Endodermal cell (in vitro differentiated cells): ENCODE data around the gene CACUL1. TPM values are rescaled to one million over a fixed set of nuclear protein-coding genes. Genes with fewer than 3 reads are reported as not detected.

ENCODE experiments used
- DNase-seq: peaks from one replicate; pipeline ENCODE4 v3.0.0-alpha.2; 2017
- H3K27ac ChIP-seq: 2 replicates; pipeline ENCODE4 v1.5.1; 2013; ENCODE audit warnings: mild to moderate bottlenecking, low read depth, low read length, moderate library complexity
- H3K27me3 ChIP-seq: 2 replicates; pipeline ENCODE4 v1.6.1; 2013; ENCODE audit warnings: mild to moderate bottlenecking, low read length, moderate library complexity; ENCODE audit not compliant: insufficient read depth, control insufficient read depth, poor library complexity, severe bottlenecking
- H3K36me3 ChIP-seq: 2 replicates; pipeline ENCODE4 v1.7.0; 2013; ENCODE audit warnings: mild to moderate bottlenecking, low read length, moderate library complexity; ENCODE audit not compliant: control insufficient read depth, insufficient read depth
- H3K4me1 ChIP-seq: one replicate; pipeline ENCODE4 v1.7.0; 2013; ENCODE audit warnings: low read length; ENCODE audit not compliant: control insufficient read depth, insufficient read depth
- H3K4me3 ChIP-seq: 2 replicates; pipeline ENCODE4 v1.5.1; 2013; ENCODE audit warnings: mild to moderate bottlenecking, low read length, moderate library complexity
- H3K9ac ChIP-seq: 2 replicates; pipeline ENCODE4 v1.6.1; 2013; ENCODE audit warnings: mild to moderate bottlenecking, low read length, moderate library complexity; ENCODE audit not compliant: poor library complexity, severe bottlenecking; ENCODE audit errors: extremely low read depth
- H3K9me3 ChIP-seq: 2 replicates; pipeline ENCODE4 v1.6.1; 2013; ENCODE audit warnings: mild to moderate bottlenecking, low read length, moderate library complexity; ENCODE audit not compliant: control insufficient read depth
- H3K27ac Mint-ChIP-seq: 2 replicates; pipeline ENCODE4 v1.8.0; 2020; ENCODE audit warnings: mixed read lengths
- H3K27me3 Mint-ChIP-seq: 2 replicates; pipeline ENCODE4 v1.8.0; 2021; ENCODE audit warnings: mild to moderate bottlenecking, mixed read lengths; ENCODE audit not compliant: insufficient read depth
- H3K36me3 Mint-ChIP-seq: 2 replicates; pipeline ENCODE4 v1.8.0; 2020; ENCODE audit warnings: low read depth, mixed read lengths
- H3K4me1 Mint-ChIP-seq: 2 replicates; pipeline ENCODE4 v1.8.0; 2020; ENCODE audit warnings: mixed read lengths
- H3K4me3 Mint-ChIP-seq: 2 replicates; pipeline ENCODE4 v1.8.0; 2020; ENCODE audit warnings: mild to moderate bottlenecking, moderate library complexity, mixed read lengths
- H3K9me3 Mint-ChIP-seq: 2 replicates; pipeline ENCODE4 v1.8.0; 2020; ENCODE audit warnings: mild to moderate bottlenecking, mixed read lengths
- WGBS, 2 experiments: methylation state at CpG; one replicate each; pipeline versions ENCODE4 v1.1.5 to v1.1.7; 2013; ENCODE audit warnings: missing lambda C conversion rate in 2 of 2, mixed read lengths in 1 of 2; ENCODE audit not compliant: insufficient coverage in 1 of 2, insufficient read length in 1 of 2; 5-methylcytosine and 5-hydroxymethylcytosine counted together
- total RNA-seq, 2 donors: library from RNA; stranded (reverse); fragmentation: NEBNext Ultra II Directional in 1 of 2; extraction: Animal tissue kit (Norgen Biotek cat#: 25700) in 1 of 2; gene quantifications; 2 replicates in 1 of 2; 3 replicates in 1 of 2; pipeline ENCODE4 v1.2.1, GENCODE V29; 2021
- TF ChIP-seq, protein P1 (sequence below): fragments of 200-600 bp; sonication (generic); conservative IDR thresholded peaks from 2 replicates; pipeline ENCODE4 v1.5.0; 2021; ENCODE audit warnings: antibody characterized with exemption, mild to moderate bottlenecking

The CACUL1 gene
- total RNA-seq, 2 donors from 2014 or later = 37.5 to 38.9 TPM

- Mint-ChIP-seq H3K4me1 (peaks cover 35% of the 10 kb centered on the region), H3K9me3 (peaks cover 30% of the 10 kb centered on the region), H3K4me3 (no peak overlapping the region), H3K36me3 (no peaks in the 10 kb centered on the region), H3K27me3 (peaks cover 48% of the 10 kb centered on the region), H3K27ac (no peak overlapping the region)
- peak; percentile 52 for DNase-seq
- Histone ChIP-seq H3K27me3 (no peaks in the 10 kb centered on the region), H3K4me3 (no peak overlapping the region), H3K9me3 (peaks cover 6% of the 10 kb centered on the region), H3K9ac (no peak overlapping the region), H3K36me3 (no peaks in the 10 kb centered on the region), H3K27ac (no peak overlapping the region), H3K4me1 (peaks cover 7% of the 10 kb centered on the region)
- TF ChIP-seq, protein P1, sequence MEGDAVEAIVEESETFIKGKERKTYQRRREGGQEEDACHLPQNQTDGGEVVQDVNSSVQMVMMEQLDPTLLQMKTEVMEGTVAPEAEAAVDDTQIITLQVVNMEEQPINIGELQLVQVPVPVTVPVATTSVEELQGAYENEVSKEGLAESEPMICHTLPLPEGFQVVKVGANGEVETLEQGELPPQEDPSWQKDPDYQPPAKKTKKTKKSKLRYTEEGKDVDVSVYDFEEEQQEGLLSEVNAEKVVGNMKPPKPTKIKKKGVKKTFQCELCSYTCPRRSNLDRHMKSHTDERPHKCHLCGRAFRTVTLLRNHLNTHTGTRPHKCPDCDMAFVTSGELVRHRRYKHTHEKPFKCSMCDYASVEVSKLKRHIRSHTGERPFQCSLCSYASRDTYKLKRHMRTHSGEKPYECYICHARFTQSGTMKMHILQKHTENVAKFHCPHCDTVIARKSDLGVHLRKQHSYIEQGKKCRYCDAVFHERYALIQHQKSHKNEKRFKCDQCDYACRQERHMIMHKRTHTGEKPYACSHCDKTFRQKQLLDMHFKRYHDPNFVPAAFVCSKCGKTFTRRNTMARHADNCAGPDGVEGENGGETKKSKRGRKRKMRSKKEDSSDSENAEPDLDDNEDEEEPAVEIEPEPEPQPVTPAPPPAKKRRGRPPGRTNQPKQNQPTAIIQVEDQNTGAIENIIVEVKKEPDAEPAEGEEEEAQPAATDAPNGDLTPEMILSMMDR = no peak
- WGBS, 2 experiments = 78 to 79% methylated on average over 5 to 9 of the region's 9 CpGs
Measured at GRCh38 chr10:118638680-118639079, 116.1 kb downstream of the CACUL1 start.

DNA sequence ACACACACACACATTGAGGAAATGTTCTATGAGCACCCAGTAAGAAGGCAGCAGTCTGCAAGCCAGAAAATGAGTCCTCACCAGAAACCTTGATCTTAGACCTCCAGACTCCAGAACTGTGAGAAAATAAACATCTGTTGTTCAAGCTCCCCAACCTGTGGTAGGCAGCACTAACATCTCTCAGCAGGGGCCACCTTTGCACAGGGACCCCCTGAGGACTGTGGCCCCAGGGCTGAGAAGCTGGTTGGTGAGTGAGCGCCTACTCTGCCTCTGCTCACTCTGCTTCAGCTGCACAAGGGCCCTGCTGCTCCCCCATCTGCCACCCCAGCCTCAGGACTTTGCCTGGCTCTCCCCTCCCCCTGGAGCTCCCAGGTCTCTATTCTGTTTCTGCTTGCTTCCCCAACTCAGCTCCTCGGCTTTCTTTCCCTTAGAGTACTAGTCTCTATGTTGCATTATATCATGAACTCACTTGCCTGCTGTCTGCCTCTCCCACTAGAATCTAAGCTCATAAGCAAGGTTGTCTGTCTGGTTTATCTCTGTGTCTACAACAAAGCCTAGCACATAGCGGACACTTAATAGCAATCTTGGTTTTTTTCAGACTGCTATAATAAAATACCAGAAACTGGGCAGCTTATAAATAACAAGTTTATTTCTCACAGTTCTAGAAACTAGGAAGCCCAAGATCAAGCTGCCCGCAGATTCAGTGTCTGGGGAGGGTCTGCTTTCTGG lies 118.9 kb downstream of the CACUL1 start:
- H3K27ac ChIP-seq = no peak overlapping the region
- no peaks in the 10 kb centered on the region for H3K27me3 ChIP-seq
- WGBS, 2 experiments = 83 to 88% methylated on average over 4 of the region's 4 CpGs
- no peak overlapping the region for H3K4me3 Mint-ChIP-seq
- H3K9me3 Mint-ChIP-seq = peaks cover 19% of the 10 kb centered on the region
- H3K4me1 ChIP-seq = peaks cover 7% of the 10 kb centered on the region
- no peaks in the 10 kb centered on the region for H3K36me3 ChIP-seq
- H3K27ac Mint-ChIP-seq = no peak overlapping the region
- peaks cover 6% of the 10 kb centered on the region for H3K9me3 ChIP-seq
- TF ChIP-seq, protein P1 = no peak
- H3K4me3 ChIP-seq = no peak overlapping the region
- no peak for DNase-seq
- peaks cover 48% of the 10 kb centered on the region for H3K4me1 Mint-ChIP-seq
- no peak overlapping the region for H3K9ac ChIP-seq
- H3K27me3 Mint-ChIP-seq = peaks cover 59% of the 10 kb centered on the region
- H3K36me3 Mint-ChIP-seq = no peaks in the 10 kb centered on the region

- TF ChIP-seq, protein P1 = no peak
- Histone ChIP-seq H3K4me3 (no peak overlapping the region), H3K36me3 (no peaks in the 10 kb centered on the region), H3K9ac (no peak overlapping the region), H3K9me3 (peaks cover 6% of the 10 kb centered on the region), H3K27ac (no peak overlapping the region), H3K27me3 (no peaks in the 10 kb centered on the region), H3K4me1 (peaks cover 7% of the 10 kb centered on the region)
- Mint-ChIP-seq H3K4me1 (peaks cover 45% of the 10 kb centered on the region), H3K27ac (no peak overlapping the region), H3K36me3 (no peaks in the 10 kb centered on the region), H3K27me3 (peaks cover 56% of the 10 kb centered on the region), H3K4me3 (no peak overlapping the region), H3K9me3 (no peaks in the 10 kb centered on the region)
- no peak for DNase-seq
- WGBS, 2 experiments = 86 to 90% methylated on average over 7 of the region's 7 CpGs
Measured at GRCh38 chr10:118633786-118634185, 121.0 kb downstream of the CACUL1 start.
